ENCODE results near the gene TRDN.
"Not testable (repeated sequence)": the region's sequence is repeated elsewhere in the genome, so short reads cannot be mapped to it uniquely, and the experiment has no call there.

The TRDN gene

GRCh38 chr6:123562264-123562663 lies 74.5 kb downstream of the TRDN start:
- Histone ChIP-seq H3K4me3 (ENCODE audit: low read depth, low read length) (no peak overlapping the region), H3K36me3 (ENCODE audit: control insufficient read depth in 2 of 2, insufficient read depth in 1 of 2, low read length in 2 of 2) (no peaks in the 10 kb centered on the region), H3K9me3 (ENCODE audit: control insufficient read depth, insufficient read depth, low read depth, low read length) (no peaks in the 10 kb centered on the region), H3K27ac (ENCODE audit: extremely low read depth, low read depth, low read length) (no peak overlapping the region), H3K4me1 (ENCODE audit: control insufficient read depth, insufficient read depth, low read length) (no peaks in the 10 kb centered on the region; the same call in 1 of the 2 replicates)
- TF ChIP-seq ZNF10 (tag by site-specific recombination; IDR thresholded peaks at IDR 0.05) (no peak), HOXA7 (CRISPR knock-in tag; IDR thresholded peaks at IDR 0.05; ENCODE audit: borderline replicate concordance) (no peak), ZNF501 (tag by site-specific recombination; IDR thresholded peaks at IDR 0.05) (no peak), ZNF707 (tag by site-specific recombination; IDR thresholded peaks at IDR 0.05) (no peak), WT1 (tag by site-specific recombination; IDR thresholded peaks at IDR 0.05) (no peak), ZSCAN16 (tag by site-specific recombination; IDR thresholded peaks at IDR 0.05) (no peak), ZSCAN4 (tag by site-specific recombination; IDR thresholded peaks at IDR 0.05) (no peak), ZBTB48 (tag by site-specific recombination; IDR thresholded peaks at IDR 0.05) (no peak), ZNF416 (tag by site-specific recombination; IDR thresholded peaks at IDR 0.05) (no peak)
- TF ChIP-seq, protein P1, sequence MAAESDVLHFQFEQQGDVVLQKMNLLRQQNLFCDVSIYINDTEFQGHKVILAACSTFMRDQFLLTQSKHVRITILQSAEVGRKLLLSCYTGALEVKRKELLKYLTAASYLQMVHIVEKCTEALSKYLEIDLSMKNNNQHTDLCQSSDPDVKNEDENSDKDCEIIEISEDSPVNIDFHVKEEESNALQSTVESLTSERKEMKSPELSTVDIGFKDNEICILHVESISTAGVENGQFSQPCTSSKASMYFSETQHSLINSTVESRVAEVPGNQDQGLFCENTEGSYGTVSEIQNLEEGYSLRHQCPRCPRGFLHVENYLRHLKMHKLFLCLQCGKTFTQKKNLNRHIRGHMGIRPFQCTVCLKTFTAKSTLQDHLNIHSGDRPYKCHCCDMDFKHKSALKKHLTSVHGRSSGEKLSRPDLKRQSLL (tag by site-specific recombination; IDR thresholded peaks at IDR 0.05) = no peak
- TF ChIP-seq, protein P2, sequence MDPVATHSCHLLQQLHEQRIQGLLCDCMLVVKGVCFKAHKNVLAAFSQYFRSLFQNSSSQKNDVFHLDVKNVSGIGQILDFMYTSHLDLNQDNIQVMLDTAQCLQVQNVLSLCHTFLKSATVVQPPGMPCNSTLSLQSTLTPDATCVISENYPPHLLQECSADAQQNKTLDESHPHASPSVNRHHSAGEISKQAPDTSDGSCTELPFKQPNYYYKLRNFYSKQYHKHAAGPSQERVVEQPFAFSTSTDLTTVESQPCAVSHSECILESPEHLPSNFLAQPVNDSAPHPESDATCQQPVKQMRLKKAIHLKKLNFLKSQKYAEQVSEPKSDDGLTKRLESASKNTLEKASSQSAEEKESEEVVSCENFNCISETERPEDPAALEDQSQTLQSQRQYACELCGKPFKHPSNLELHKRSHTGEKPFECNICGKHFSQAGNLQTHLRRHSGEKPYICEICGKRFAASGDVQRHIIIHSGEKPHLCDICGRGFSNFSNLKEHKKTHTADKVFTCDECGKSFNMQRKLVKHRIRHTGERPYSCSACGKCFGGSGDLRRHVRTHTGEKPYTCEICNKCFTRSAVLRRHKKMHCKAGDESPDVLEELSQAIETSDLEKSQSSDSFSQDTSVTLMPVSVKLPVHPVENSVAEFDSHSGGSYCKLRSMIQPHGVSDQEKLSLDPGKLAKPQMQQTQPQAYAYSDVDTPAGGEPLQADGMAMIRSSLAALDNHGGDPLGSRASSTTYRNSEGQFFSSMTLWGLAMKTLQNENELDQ (tag by site-specific recombination; IDR thresholded peaks at IDR 0.05; ENCODE audit: low read depth) = no peak
- TF ChIP-seq, protein P3, sequence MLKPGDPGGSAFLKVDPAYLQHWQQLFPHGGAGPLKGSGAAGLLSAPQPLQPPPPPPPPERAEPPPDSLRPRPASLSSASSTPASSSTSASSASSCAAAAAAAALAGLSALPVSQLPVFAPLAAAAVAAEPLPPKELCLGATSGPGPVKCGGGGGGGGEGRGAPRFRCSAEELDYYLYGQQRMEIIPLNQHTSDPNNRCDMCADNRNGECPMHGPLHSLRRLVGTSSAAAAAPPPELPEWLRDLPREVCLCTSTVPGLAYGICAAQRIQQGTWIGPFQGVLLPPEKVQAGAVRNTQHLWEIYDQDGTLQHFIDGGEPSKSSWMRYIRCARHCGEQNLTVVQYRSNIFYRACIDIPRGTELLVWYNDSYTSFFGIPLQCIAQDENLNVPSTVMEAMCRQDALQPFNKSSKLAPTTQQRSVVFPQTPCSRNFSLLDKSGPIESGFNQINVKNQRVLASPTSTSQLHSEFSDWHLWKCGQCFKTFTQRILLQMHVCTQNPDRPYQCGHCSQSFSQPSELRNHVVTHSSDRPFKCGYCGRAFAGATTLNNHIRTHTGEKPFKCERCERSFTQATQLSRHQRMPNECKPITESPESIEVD (tag by site-specific recombination; IDR thresholded peaks at IDR 0.05) = no peak
- POLR2A ChIA-PET = no interaction called here
- CTCF ChIA-PET = interaction anchor here (0.7 kb wide), 1 partner anchor 56 kb away, joined by 3 read pairs; no protein-coding TSS in a partner anchor

- H3K4me3 ChIP-seq (ENCODE audit: low read depth, low read length); POLR2A ChIA-PET; H3K36me3 ChIP-seq (ENCODE audit: control insufficient read depth in 2 of 2, insufficient read depth in 1 of 2, low read length in 2 of 2); H3K27ac ChIP-seq (ENCODE audit: extremely low read depth, low read depth, low read length); CTCF ChIA-PET; H3K4me1 ChIP-seq (ENCODE audit: control insufficient read depth, insufficient read depth, low read length); H3K9me3 ChIP-seq (ENCODE audit: control insufficient read depth, insufficient read depth, low read depth, low read length): not testable (repeated sequence)
These were observed 76.9 kb downstream of the TRDN start for GRCh38 chr6:123559816-123560215.

- CTCF ChIA-PET; H3K27ac ChIP-seq (ENCODE audit: extremely low read depth, low read depth, low read length); H3K4me1 ChIP-seq (ENCODE audit: control insufficient read depth, insufficient read depth, low read length); H3K4me3 ChIP-seq (ENCODE audit: low read depth, low read length); POLR2A ChIA-PET; H3K36me3 ChIP-seq (ENCODE audit: control insufficient read depth in 2 of 2, insufficient read depth in 1 of 2, low read length in 2 of 2); H3K9me3 ChIP-seq (ENCODE audit: control insufficient read depth, insufficient read depth, low read depth, low read length): not testable (repeated sequence)
These were observed 79.3 kb downstream of the TRDN start for GRCh38 chr6:123557474-123557873.

Data from HEK293 (cell line).